Retinal pigment epithelial cell (primary cell): ENCODE results near the gene TECPR2.

ENCODE experiments used
- DNase-seq: peaks from one replicate; pipeline ENCODE4 v3.0.0-alpha.2; 2010; ENCODE audit warnings: low read depth
- H3K4me3 ChIP-seq: 2 replicates; pipeline ENCODE4 v1.5.1; 2011; ENCODE audit warnings: mild to moderate bottlenecking, low read length, control low read depth, moderate library complexity
- TF ChIP-seq, protein P1 (sequence below): conservative IDR thresholded peaks from 2 replicates; pipeline ENCODE4 v1.5.1; 2011; ENCODE audit warnings: low read depth, low read length, control low read depth, inconsistent platforms

Gene TECPR2

DNA sequence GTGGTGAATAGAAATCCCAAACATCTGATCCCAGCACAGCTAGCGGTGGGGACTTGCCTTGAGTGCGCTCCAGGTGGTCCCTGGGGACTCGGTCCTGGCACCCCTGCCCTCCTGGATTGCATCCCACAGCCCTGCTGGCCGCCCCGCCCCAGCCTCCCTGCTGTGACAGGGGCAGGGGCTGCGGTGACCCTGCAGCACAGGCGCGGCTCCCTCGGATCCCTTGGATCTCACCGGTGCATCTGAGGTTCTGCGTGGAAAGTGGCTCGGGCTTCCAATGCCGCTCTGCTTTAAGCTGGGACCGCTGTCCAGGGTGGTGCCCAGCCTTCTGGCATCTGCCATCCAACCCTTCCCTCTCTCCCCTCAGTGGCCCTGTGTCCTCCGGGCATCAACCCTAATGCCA is 130.8 kb downstream of the TECPR2 start:
- no peak overlapping the region for H3K4me3 ChIP-seq

DNA sequence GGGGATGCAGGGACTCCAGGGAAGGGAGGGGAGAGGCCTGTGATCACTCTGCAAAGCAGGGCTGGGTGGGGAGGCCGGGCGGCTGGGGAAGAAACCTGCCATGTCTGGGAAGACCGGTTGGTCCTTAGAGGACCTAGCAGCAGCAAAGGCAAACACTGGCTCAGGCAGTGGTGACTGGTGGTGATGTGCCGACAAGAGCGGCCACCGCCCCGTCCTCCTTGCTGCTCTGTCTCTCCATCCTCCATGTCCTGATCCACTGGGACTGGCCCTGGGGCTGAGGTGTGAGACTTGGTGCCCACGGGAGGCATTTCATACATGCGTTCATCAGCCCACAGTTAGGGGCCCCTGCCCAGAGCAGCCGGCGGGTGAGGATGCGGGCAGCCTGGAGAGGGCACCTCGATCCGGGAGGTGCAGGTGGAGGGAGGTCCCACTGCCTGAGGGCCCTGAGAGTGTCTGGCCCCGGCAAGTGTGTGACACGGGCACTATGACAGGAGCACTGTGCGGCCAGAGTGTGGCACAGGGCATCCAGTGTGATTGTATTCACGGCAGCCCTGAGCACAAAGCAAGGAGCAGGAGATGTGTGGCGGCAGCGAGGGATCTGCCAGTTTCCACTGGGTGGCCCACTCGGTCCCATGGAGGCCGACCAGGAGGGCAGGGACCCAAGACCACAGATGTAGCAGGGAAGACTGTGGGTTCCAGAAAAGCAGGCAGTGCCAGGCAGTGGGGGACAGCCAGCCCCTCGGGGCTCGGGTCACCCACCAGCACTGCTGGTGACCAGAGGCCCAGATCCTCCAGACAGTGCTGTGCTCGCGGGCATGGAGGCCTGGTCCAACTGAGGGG is 133.0 kb downstream of the TECPR2 start:
- no peak overlapping the region for H3K4me3 ChIP-seq
- TF ChIP-seq, protein P1, sequence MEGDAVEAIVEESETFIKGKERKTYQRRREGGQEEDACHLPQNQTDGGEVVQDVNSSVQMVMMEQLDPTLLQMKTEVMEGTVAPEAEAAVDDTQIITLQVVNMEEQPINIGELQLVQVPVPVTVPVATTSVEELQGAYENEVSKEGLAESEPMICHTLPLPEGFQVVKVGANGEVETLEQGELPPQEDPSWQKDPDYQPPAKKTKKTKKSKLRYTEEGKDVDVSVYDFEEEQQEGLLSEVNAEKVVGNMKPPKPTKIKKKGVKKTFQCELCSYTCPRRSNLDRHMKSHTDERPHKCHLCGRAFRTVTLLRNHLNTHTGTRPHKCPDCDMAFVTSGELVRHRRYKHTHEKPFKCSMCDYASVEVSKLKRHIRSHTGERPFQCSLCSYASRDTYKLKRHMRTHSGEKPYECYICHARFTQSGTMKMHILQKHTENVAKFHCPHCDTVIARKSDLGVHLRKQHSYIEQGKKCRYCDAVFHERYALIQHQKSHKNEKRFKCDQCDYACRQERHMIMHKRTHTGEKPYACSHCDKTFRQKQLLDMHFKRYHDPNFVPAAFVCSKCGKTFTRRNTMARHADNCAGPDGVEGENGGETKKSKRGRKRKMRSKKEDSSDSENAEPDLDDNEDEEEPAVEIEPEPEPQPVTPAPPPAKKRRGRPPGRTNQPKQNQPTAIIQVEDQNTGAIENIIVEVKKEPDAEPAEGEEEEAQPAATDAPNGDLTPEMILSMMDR, result no peak
- DNase-seq, result no peak

More for the DNA sequence above, 130.8 kb downstream of the TECPR2 start:
- no peak for DNase-seq
- TF ChIP-seq, protein P1, result no peak

DNA sequence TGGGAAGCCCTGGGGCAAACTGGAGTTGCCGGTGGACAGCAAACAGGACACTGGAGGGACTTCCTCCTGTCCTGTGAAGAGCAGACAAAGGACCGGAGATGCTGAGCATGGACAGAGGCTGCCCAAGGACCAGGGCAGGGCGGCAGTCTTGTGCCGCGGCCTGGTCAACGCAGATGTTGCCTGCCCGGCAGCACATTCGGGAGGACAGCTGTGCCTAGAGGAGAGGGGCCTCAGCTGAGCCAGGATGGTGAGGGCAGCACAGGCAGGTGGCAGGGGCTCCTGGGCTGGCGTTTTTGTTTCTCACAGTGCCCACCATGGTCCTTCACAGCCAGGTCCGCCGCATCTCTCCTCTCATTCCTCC is 133.6 kb downstream of the TECPR2 start:
- TF ChIP-seq, protein P1, result no peak
- H3K4me3 ChIP-seq, result no peak overlapping the region
- no peak for DNase-seq

DNA sequence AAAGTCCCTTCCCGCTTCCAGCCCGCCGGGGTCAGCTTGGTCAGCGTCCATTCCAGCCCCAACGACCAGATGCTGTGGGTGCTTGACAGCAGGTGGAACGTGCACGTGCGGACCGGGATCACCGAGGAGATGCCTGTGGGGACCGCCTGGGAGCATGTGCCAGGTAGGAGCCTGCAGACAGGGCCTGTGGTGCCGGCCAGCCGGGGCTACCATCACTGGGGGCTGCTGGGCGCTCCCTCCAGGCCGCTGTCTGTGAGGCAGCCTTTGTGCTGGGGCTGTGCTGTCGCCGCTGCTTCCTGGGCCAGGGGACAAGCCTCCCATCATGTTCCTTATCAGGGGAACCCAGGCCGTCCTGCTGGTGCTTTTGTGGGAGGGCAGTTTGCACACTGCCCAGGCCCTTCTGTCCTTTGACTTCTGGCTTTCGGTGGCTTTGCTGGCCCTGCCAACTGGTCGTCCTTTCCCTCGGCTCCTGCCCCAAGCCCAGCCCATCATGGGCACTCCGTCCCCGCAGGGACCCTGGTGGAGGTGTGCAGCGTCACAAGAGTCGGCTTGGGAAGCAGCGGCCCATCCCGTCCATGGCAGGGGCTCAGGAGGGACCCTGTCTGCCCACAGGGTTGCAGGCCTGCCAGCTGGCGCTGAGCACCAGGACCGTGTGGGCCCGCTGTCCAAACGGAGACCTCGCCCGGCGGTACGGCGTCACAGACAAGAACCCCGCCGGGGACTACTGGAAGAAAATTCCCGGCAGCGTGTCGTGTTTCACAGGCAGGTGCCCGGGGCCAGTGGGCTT is 134.4 kb downstream of the TECPR2 start:
- TF ChIP-seq, protein P1, result no peak
- DNase-seq, result no peak
- H3K4me3 ChIP-seq, result no peak overlapping the region

DNA sequence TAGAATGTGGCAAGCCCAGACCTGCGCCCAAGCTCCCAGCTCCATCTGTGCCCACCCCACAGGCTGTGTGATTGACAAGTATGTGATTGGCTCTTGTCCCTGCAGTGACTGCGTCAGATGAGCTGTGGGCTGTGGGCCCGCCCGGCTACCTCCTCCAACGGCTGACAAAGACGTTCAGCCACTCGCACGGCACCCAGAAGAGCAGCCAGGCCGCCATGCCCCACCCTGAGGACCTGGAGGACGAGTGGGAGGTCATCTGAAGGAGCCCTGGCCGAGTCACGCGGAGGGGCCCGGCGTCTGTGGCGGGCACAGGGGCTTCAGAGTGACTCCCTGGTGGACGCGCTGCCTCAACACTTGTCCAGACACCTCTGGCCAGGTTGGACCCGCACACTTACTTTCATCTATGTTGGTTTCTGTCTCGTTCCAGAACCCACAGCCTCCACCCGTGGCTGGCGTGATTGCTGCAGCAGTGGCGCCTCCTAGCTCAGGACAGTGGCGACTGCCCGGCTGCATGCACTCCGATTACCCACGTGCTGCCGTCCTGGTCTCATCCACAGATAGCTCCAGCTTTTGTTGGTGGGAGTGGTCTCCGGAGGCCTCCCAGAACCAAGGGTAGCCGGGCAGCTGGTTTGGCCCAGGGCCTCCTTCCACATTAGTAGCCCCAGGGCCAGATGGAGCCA is 135.4 kb downstream of the TECPR2 start:
- H3K4me3 ChIP-seq, result no peak overlapping the region
- TF ChIP-seq, protein P1, result peak; percentile 27
- DNase-seq, result no peak

DNA sequence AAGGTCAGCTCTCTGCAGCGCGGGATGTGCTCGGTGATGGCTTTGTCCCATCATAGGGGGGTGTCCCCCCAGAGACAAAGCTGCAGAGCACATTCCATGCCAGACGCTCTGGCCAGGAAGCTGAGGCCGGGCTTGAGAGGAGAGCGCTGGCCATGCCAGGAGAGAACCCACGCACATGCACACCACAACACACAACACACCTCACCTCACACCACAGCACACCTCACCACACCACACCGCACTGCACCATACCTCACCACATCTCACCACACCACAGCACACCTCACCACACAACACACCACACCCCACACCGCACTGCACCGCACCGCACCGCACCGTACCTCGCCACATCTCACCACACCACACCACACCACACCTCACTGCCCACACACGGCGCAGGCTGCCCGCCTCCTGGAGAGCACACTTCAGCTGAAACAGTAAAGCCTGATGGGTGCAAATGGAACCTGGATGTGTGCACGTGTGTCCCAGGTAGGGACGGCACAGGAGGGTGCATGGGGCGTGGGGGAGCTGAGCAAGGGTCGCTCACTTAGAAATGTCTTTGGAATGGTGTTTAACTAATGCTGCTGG is 136.0 kb downstream of the TECPR2 start:
- DNase-seq, result no peak
- no peak overlapping the region for H3K4me3 ChIP-seq
- TF ChIP-seq, protein P1, result no peak
